Upper lobe of right lung (tissue), 1 donor: Measurements from ENCODE around the gene HDHD5. TPM values are rescaled to one million over a fixed set of nuclear protein-coding genes. Genes with fewer than 3 reads are reported as not detected.

Experiments
- ATAC-seq: fragments of 200-7000 bp; cut with Tn5 transposase; one replicate; pipeline ENCODE4 v1.9.1; 2020; ENCODE audit warnings: mild to moderate bottlenecking, moderate library complexity
- DNase-seq: peaks from one replicate; pipeline ENCODE4 v3.0.0-alpha.2; 2020
- H3K27ac ChIP-seq: fragments of 200-600 bp; one replicate; pipeline ENCODE4 v1.8.0; 2022
- H3K27me3 ChIP-seq: fragments of 200-600 bp; one replicate; pipeline ENCODE4 v1.8.0; 2022; ENCODE audit warnings: mild to moderate bottlenecking
- H3K36me3 ChIP-seq: fragments of 200-600 bp; one replicate; pipeline ENCODE4 v1.8.0; 2022
- H3K4me1 ChIP-seq: fragments of 200-600 bp; one replicate; pipeline ENCODE4 v1.8.0; 2022
- H3K4me3 ChIP-seq: fragments of 200-600 bp; one replicate; pipeline ENCODE4 v1.8.0; 2022; ENCODE audit warnings: mild to moderate bottlenecking
- H3K9me3 ChIP-seq: fragments of 200-600 bp; one replicate; pipeline ENCODE4 v1.8.0; 2022
- CTCF ChIP-seq: fragments of 200-600 bp; IDR thresholded peaks from one replicate; pipeline ENCODE4 v1.8.0; 2022; ENCODE audit warnings: antibody characterized with exemption
- intact Hi-C: fragments of 100-400 bp; cut with DNase I; formaldehyde crosslinking; loops from one replicate; pipeline ENCODE4 v1.11.0; 2022
- total RNA-seq: library from RNA; stranded (reverse); fragmentation: NEBNext Ultra II Directional; extraction: Animal tissue kit (Norgen Biotek cat#: 25700); gene quantifications from one replicate; pipeline ENCODE4 v1.2.1, GENCODE V29; 2021
- donor health status: DM: no; HTN: yes; CAD: no; lungs with severe emphysema.

Gene HDHD5
- total RNA-seq, 1 donor from 2014 or later: 22.7 TPM

GRCh38 chr22:17194213-17194612 lies 35.1 kb upstream of the HDHD5 start:
- DNase-seq (no peak), ATAC-seq (no peak)

GRCh38 chr22:17192186-17192585 lies 33.1 kb upstream of the HDHD5 start:
- H3K4me3 ChIP-seq: no peak overlapping the region
- no peaks in the 10 kb centered on the region for H3K4me1 ChIP-seq
- no peak for DNase-seq
- H3K36me3 ChIP-seq: no peaks in the 10 kb centered on the region
- H3K27ac ChIP-seq: no peak overlapping the region
- intact Hi-C loops: no loop called here
- H3K9me3 ChIP-seq: no peaks in the 10 kb centered on the region
- no peak for TF ChIP-seq CTCF
- H3K27me3 ChIP-seq: no peaks in the 10 kb centered on the region
- ATAC-seq: no peak

More at GRCh38 chr22:17194213-17194612, 35.1 kb upstream of the HDHD5 start:
- Histone ChIP-seq H3K9me3 (no peaks in the 10 kb centered on the region), H3K36me3 (no peaks in the 10 kb centered on the region), H3K27me3 (no peaks in the 10 kb centered on the region), H3K4me3 (no peak overlapping the region), H3K27ac (no peak overlapping the region), H3K4me1 (no peaks in the 10 kb centered on the region)
- intact Hi-C loops: no loop called here
- TF ChIP-seq CTCF: no peak

- Histone ChIP-seq H3K9me3 (no peaks in the 10 kb centered on the region), H3K27ac (no peak overlapping the region), H3K4me3 (no peak overlapping the region), H3K4me1 (no peaks in the 10 kb centered on the region), H3K27me3 (no peaks in the 10 kb centered on the region), H3K36me3 (no peaks in the 10 kb centered on the region)
- no peak for TF ChIP-seq CTCF
- intact Hi-C loops: no loop called here
- DNase-seq: no peak
- no peak for ATAC-seq
Observed at GRCh38 chr22:17191163-17191784, 32.2 kb upstream of the HDHD5 start.

GRCh38 chr22:17190702-17191101 lies 31.6 kb upstream of the HDHD5 start:
- H3K4me3 ChIP-seq: no peak overlapping the region
- no peak overlapping the region for H3K27ac ChIP-seq
- no peak for TF ChIP-seq CTCF
- H3K27me3 ChIP-seq: no peaks in the 10 kb centered on the region
- intact Hi-C loops: no loop called here
- ATAC-seq: peak; percentile 10
- H3K36me3 ChIP-seq: no peaks in the 10 kb centered on the region
- DNase-seq: no peak
- no peaks in the 10 kb centered on the region for H3K4me1 ChIP-seq
- H3K9me3 ChIP-seq: no peaks in the 10 kb centered on the region

GRCh38 chr22:17176715-17177114 lies 17.6 kb upstream of the HDHD5 start:
- ATAC-seq: no peak
- H3K4me3 ChIP-seq: no peak overlapping the region
- no peaks in the 10 kb centered on the region for H3K9me3 ChIP-seq
- H3K36me3 ChIP-seq: peaks cover 5% of the 10 kb centered on the region
- no peak for DNase-seq
- TF ChIP-seq CTCF: no peak
- no peaks in the 10 kb centered on the region for H3K27me3 ChIP-seq
- H3K4me1 ChIP-seq: peaks cover 5% of the 10 kb centered on the region
- no peak overlapping the region for H3K27ac ChIP-seq
- intact Hi-C loops: loop anchor here (10.0 kb wide), 1 partner anchor 102 kb away; no protein-coding TSS in a partner anchor
